Urinary bladder (tissue), 4 donors: ENCODE data around the gene SNURF. TPM values are rescaled to one million over a fixed set of nuclear protein-coding genes. Genes with fewer than 3 reads are reported as not detected.

Experiments used
- DNase-seq: peaks from one replicate; pipeline ENCODE4 v3.0.0-alpha.2; 2015; ENCODE audit errors: extremely low spot score
- H3K27ac ChIP-seq: one replicate; pipeline ENCODE4 v1.5.1; 2013; ENCODE audit warnings: low read depth, mild to moderate bottlenecking, moderate library complexity
- H3K36me3 ChIP-seq: one replicate; pipeline ENCODE4 v1.6.1; 2013; ENCODE audit warnings: mild to moderate bottlenecking, moderate library complexity; ENCODE audit not compliant: insufficient read depth
- H3K4me1 ChIP-seq: one replicate; pipeline ENCODE4 v1.6.1; 2013; ENCODE audit warnings: mild to moderate bottlenecking, moderate library complexity; ENCODE audit not compliant: insufficient read depth
- H3K4me3 ChIP-seq: one replicate; pipeline ENCODE4 v1.5.1; 2013; ENCODE audit warnings: low read depth, low read length
- WGBS: extraction: QIAGEN DNeasy Blood & Tissue Kit; methylation state at CpG from one replicate; pipeline ENCODE4 v1.1.7; 2013; 5-methylcytosine and 5-hydroxymethylcytosine counted together
- polyA plus RNA-seq: library from polyadenylated mRNA; stranded (reverse); fragments of 200-250 nt; gene quantifications from one replicate; pipeline ENCODE4 v1.2.3, GENCODE V29; 2013
- small RNA-seq: library from RNA; depleted of rRNA; stranded (forward); fragments of <200 nt; gene quantifications from one replicate; pipeline ENCODE3, GENCODE V24; 2014
- total RNA-seq: library from RNA; depleted of rRNA; stranded (reverse); fragments of >200 nt; gene quantifications from one replicate; pipeline ENCODE4 v1.2.3, GENCODE V29; 2014
- donor health status: healthy with polysubstance abuse.
- donor health status: healthy.

SNURF gene
- total and polyA plus RNA-seq, 2 donors: 51.9 to 66.0 TPM

- 90% methylated on average over 6 of the region's 6 CpGs for WGBS
- H3K4me3 ChIP-seq: no peak overlapping the region
- H3K27ac ChIP-seq: no peak overlapping the region
- peaks cover 7% of the 10 kb centered on the region for H3K36me3 ChIP-seq
- no peaks in the 10 kb centered on the region for H3K4me1 ChIP-seq
- no peak for DNase-seq
Measured at GRCh38 chr15:24986653-24987052, 31.9 kb downstream of the SNURF start.

Small RNA genes within 50 kb of the gene (small RNA-seq; reads per million reads assigned to genes)
- gene AC090602.1: not detected
- not detected for gene AC124312.4
- gene AC124312.5: not detected

Other genes with a start within 250 kb of the SNURF start
- gene SNRPN, start within 50 bp of the SNURF start, total RNA-seq: 98.8 TPM
- gene SNRPN, start within 50 bp of the SNURF start, polyA plus RNA-seq: 130 TPM